NCI-H2196 (cell line): ENCODE results near the gene PIGR.

Source experiments
- DNase-seq: peaks from one replicate; lab custom pipeline; 2025; ENCODE audit not compliant: unreplicated experiment; lab: John Stamatoyannopoulos, UW

PIGR gene

GRCh38 chr1:206960676-206961386 lies 14.6 kb upstream of the PIGR start:
- no peak for DNase-seq

DNA sequence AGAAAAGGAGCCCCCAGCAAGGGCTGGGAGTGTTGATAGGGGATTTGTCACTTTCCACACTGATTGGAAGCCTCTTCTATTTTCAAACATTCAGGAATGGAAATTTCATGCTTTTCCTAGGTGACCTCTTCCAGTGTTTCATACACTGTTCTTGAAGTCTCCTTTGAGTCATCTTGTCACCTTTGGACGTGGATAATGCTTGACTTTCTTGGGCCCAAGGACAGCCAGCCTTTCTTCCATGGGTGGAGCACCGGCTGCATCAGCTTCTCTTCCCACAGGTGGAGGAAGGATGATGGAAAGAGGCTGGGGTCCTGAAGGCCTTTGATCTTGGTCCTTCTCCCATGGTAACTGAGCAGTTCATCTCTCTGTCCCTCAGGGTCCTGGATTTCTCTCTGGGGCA lies 11.9 kb upstream of the PIGR start:
- no peak for DNase-seq

DNA sequence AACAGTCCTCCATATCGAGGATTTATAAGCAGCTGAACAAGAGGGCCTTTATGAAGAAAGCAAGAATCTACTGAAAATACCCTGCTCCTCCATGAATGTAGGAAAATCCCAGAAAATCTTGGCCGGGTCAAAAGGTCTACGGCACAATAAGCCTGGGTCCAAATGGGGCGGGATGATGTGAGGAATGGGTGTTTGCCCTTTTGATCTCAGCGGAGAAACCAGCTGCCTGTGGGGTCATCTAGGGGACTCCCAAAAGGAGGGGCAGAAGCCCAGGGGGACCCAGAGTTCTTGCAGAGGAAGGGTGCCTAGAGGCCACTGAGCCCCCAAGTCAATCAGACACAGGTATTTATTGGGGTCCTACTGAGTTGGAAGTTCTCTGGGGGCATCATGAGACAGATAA lies 11.4 kb upstream of the PIGR start:
- DNase-seq = no peak

GRCh38 chr1:206955476-206956451 lies 9.5 kb upstream of the PIGR start:
- no peak for DNase-seq

DNA sequence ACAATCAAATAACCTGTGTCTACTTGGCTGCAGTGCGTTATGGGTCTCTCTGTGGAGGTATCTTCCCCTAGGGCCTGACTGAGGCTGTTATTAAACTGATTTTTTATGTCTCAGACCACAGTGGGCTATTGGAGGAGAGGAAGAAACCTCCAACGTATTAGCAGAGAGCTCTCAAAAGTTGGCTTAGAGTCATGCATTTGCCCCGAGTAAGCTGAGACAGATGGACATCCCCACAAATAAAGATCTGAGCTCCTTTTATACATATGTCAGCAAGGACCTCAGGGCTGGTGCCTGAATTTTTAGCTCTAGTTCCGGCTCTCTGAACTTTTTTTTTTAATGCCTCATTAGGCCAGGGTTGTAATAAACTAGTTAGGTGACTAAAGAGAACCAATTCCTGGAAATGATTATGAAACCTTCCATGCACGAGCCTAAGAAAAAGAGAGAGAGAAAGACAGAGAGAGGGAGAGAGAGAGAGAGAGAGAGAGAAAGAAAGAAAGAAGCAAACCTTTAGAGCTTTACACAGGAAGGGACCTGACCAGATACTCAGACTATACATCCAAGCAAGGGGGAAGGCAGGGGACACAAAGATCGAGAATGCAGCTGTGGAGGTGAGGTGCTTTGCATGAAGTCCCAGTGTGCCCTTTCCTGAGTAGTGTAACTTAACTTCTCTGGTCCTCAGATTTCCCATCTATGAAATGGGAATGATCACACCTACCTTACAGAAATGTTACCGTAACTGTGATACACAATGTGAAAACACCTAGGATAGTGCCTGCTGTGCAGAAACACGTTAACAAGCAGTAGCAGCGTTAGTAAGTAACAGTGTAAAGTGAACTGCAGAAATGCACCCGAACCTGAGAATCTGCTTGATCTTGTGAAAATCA lies 8.4 kb upstream of the PIGR start:
- no peak for DNase-seq

GRCh38 chr1:206953626-206954025 lies 7.4 kb upstream of the PIGR start:
- DNase-seq = no peak

GRCh38 chr1:206953126-206953525 lies 6.9 kb upstream of the PIGR start:
- DNase-seq = no peak

- DNase-seq = no peak
Measured at GRCh38 chr1:206952171-206952570, 5.9 kb upstream of the PIGR start.

GRCh38 chr1:206951318-206952100 lies 5.2 kb upstream of the PIGR start:
- DNase-seq = no peak

GRCh38 chr1:206949641-206950040 lies 3.4 kb upstream of the PIGR start:
- DNase-seq = no peak

- no peak for DNase-seq
Measured at GRCh38 chr1:206949208-206949607, 2.9 kb upstream of the PIGR start.

GRCh38 chr1:206947255-206947654 lies 989 bp upstream of the PIGR start:
- no peak for DNase-seq

DNA sequence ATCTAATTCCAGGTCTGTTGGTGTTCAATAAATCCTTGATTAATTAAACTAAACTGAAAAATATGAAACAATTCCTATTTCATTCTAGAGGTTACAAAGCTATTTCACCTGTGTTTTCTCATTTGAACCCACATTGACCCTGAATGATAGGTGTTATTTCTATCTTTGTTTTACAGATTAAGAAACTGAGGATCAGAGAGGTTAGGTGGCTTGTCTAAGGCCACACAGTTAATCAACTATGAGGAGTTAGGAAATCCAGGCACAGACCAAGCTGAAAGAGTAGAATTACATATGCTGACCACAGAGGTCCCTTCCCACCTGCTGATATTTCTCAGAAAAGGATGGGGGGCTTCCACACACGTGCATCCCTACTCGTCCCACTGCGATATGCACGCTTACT lies 487 bp downstream of the PIGR start:
- DNase-seq = no peak

- DNase-seq = no peak
Measured at GRCh38 chr1:206944703-206945102, 1.6 kb downstream of the PIGR start.

DNA sequence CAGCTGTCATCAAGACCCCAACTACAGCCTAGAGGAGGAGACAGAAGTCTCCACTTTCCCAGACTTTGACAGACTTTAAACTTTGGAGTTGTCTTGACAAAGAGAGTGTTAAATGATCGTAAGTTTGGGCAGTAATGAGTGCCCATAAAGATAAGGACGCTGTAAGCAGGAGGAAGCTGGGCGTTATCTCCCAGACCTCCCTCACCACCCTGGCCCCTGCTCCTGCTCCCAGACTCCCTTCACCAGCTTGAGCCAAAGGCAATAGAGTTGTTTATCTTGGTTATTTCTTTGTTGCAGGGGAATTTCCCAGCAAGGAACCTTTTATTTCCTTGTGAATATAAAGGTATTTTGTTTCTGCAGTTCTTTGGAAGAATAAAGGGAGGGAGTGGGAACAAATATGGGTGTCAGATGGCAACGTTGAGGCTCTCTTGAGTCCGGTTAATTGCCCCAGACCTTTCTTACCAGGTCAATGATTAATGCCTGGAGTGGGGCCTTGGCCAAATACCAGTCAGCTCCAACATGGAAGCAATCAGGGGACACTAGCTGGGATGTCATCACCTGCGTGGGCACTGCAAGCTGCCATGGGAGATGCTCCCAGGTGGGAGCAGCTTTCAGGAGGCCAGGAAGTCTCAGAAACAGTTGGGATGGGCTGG lies 4.4 kb downstream of the PIGR start:
- peak; percentile 18 for DNase-seq

GRCh38 chr1:206940588-206940936 lies 5.7 kb downstream of the PIGR start:
- no peak for DNase-seq

DNA sequence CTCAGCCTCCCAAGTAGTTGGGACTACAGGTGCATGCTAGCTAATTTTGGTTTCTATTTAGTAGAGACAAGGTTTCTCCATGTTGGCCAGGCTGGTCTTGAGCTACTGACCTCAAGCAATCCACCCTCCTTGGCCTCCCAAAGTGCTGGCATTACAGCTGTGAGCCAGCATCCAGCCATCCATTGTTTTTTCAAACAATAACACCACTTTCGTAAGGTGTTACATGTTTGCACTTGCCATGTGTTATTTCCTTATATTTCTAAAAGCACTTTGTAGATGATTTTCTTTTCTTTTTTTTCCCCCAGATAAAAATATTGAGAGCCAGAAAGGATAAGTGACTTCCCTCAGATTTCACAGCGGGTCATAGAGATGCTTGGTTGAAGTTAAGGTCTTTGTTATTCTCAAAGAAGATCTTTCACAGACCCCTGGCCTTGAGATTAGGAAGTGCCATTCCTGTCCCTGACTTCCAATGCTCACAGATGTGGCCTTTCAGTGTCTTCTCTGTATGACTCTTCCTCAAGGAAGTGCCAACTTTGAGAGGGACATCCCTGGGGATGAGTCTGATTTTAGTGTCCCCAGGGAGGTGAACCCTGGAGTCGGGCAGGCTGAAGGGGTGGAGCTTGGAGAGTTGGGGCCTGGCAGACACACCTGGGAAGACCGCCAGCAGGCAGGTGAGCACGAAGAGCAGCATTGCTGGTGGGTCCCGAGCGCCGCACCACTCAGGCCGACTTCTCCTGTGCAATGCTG lies 6.3 kb downstream of the PIGR start:
- DNase-seq = no peak

- no peak for DNase-seq
Measured at GRCh38 chr1:206939131-206939530, 7.1 kb downstream of the PIGR start.

- no peak for DNase-seq
Measured at GRCh38 chr1:206937425-206937824, 8.8 kb downstream of the PIGR start.
